Pancreas (tissue), 10 donors: ENCODE data around the gene GLDC. TPM values are rescaled to one million over a fixed set of nuclear protein-coding genes. Genes with fewer than 3 reads are reported as not detected.

Source experiments
- ATAC-seq, 4 donors: fragments of 200-7000 bp; cut with Tn5 transposase; one replicate each; pipeline versions ENCODE4 v1.8.0 to v1.9.1; 2020; ENCODE audit warnings: mild to moderate bottlenecking in 4 of 4, moderate library complexity in 4 of 4
- DNase-seq, 6 donors: peaks; one replicate each; pipeline ENCODE4 v3.0.0-alpha.2; 2020
- FAIRE-seq: peaks from 2 replicates; lab custom pipeline; 2012; peaks lifted over from hg19 to GRCh38; lab: Jason Lieb, UNC
- H3K27ac ChIP-seq, 4 donors: fragments of 200-600 bp; sonication (generic); 1 replicate in 3 of 4; 2 replicates in 1 of 4; pipeline versions ENCODE4 v1.5.0 to v1.8.0; 2020
- H3K27me3 ChIP-seq, 4 donors: fragments of 200-600 bp; one replicate each; pipeline ENCODE4 v1.8.0; 2021
- H3K36me3 ChIP-seq, 3 donors: fragments of 200-600 bp; sonication (generic) in 1 of 3; one replicate each; pipeline versions ENCODE4 v1.5.0 to v1.8.0; 2020 to 2021
- H3K4me1 ChIP-seq, 3 donors: fragments of 200-600 bp; one replicate each; pipeline ENCODE4 v1.8.0; 2021
- H3K4me3 ChIP-seq, 4 donors: fragments of 200-600 bp; sonication (generic) in 2 of 4; one replicate each; pipeline versions ENCODE4 v1.5.0 to v1.8.0; 2020 to 2021
- H3K9me3 ChIP-seq, 4 donors: fragments of 200-600 bp; one replicate each; pipeline ENCODE4 v1.8.0; 2021
- WGBS, 2 donors: extraction: QIAGEN DNeasy Blood & Tissue Kit; methylation state at CpG; one replicate each; pipeline ENCODE4 v1.1.7; 2013; 5-methylcytosine and 5-hydroxymethylcytosine counted together
- intact Hi-C, 3 donors: fragments of 100-400 bp; cut with DNase I; formaldehyde crosslinking; loops; one replicate each; pipeline versions ENCODE4 v1.11.1 to v1.14.2; 2022
- polyA plus RNA-seq, 2 donors: library from polyadenylated mRNA; stranded (reverse); fragments of 200-250 nt; gene quantifications; one replicate each; pipeline ENCODE4 v1.2.3, GENCODE V29; 2013
- total RNA-seq, 6 donors: library from RNA; stranded (reverse); fragmentation: NEBNext Ultra II Directional in 4 of 6; extraction: Animal tissue kit (Norgen Biotek cat#: 25700) in 4 of 6; gene quantifications; one replicate each; pipeline versions ENCODE4 v1.2.1 to v1.2.4, GENCODE V29; 2021 to 2023
- TF ChIP-seq, protein P1 (sequence below), 4 donors: fragments of 200-600 bp; sonication (generic) in 3 of 4; IDR thresholded peaks; one replicate each; pipeline versions ENCODE4 v1.5.0 to v1.8.0; 2021; ENCODE audit warnings: antibody characterized with exemption in 4 of 4
- donor health status: healthy with polysubstance abuse.
- donor health status: DM: no; HTN: no; CAD: no; lungs with moderate emphysema.
- donor health status: DM: no; HTN: no; CAD: no.
- donor health status: control.
- donor health status: control.
- donor health status: Bipolar disorder and iron deficiency.
- donor health status: DM: yes; HTN: yes; CAD: no.
- donor health status: DM: no; HTN: no; CAD: no.
- donor health status: DM: no; HTN: no; CAD: no.
- donor health status: DM: yes; HTN: yes; CAD: no.

GLDC gene
- total and polyA plus RNA-seq, 8 donors = 0.15 to 1.2 (median 0.47) TPM; not detected in 3

DNA sequence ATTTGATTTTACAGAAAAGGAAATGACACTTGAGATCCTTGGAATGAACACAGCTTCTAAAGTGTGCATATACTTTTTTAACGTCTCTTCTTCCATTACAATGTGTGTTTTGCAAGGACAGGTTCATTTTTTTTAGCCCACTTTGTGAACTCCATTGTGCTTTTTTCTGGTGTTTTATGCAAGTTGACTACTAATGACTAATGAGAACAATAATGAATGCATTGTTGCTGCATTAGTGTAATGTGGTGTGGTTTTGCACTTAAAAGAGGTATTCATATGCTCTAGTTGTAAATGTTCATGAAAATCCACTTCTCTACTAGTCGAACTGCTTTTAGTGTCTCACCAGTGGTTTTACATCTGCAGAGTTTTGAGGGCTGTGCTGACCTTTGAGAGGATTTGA lies 139.0 kb downstream of the GLDC start:
- no peaks in the 10 kb centered on the region for H3K9me3 ChIP-seq
- ATAC-seq (no peak), FAIRE-seq (no peak), DNase-seq (no peak)
- TF ChIP-seq, protein P1, sequence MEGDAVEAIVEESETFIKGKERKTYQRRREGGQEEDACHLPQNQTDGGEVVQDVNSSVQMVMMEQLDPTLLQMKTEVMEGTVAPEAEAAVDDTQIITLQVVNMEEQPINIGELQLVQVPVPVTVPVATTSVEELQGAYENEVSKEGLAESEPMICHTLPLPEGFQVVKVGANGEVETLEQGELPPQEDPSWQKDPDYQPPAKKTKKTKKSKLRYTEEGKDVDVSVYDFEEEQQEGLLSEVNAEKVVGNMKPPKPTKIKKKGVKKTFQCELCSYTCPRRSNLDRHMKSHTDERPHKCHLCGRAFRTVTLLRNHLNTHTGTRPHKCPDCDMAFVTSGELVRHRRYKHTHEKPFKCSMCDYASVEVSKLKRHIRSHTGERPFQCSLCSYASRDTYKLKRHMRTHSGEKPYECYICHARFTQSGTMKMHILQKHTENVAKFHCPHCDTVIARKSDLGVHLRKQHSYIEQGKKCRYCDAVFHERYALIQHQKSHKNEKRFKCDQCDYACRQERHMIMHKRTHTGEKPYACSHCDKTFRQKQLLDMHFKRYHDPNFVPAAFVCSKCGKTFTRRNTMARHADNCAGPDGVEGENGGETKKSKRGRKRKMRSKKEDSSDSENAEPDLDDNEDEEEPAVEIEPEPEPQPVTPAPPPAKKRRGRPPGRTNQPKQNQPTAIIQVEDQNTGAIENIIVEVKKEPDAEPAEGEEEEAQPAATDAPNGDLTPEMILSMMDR (IDR thresholded peaks at IDR 0.05) = no peak
- no peaks in the 10 kb centered on the region for H3K4me1 ChIP-seq
- H3K27me3 ChIP-seq = no peaks in the 10 kb centered on the region
- WGBS, 2 donors = 88 to 91% methylated on average over 2 of the region's 2 CpGs
- intact Hi-C loops = no loop called here
- H3K36me3 ChIP-seq = peaks cover 0 to 9% (median 5%) of the 10 kb centered on the region in 3 donors
- no peak overlapping the region for H3K27ac ChIP-seq
- H3K4me3 ChIP-seq = no peak overlapping the region

DNA sequence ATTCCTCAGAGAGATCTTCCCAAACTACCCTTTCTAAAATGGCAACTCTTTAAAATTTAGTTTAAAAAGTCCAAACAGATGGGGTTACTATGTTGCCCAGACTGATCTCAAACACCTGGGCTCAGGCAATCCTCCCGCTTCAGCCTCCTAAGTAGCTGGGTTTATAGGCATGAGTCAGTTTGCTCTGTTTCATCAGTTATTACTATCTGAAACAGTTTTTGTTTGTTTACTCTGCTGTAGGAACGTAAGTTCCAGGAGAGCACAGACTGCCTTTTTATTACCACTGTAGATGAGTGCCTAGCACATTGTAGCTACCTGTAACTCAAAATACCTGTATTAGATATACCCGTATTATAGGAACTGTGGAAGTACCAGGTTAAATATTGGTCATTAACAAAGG lies 143.1 kb downstream of the GLDC start:
- no peak overlapping the region for H3K4me3 ChIP-seq
- H3K36me3 ChIP-seq = peaks cover 0 to 26% (median 8%) of the 10 kb centered on the region in 3 donors
- TF ChIP-seq, protein P1 (IDR thresholded peaks at IDR 0.05) = no peak
- WGBS, 2 donors = 83 to 84% methylated on average over 3 of the region's 3 CpGs
- H3K4me1 ChIP-seq = no peaks in the 10 kb centered on the region
- ATAC-seq (no peak), DNase-seq (no peak), FAIRE-seq (no peak)
- no peaks in the 10 kb centered on the region for H3K27me3 ChIP-seq
- H3K27ac ChIP-seq = no peak overlapping the region
- intact Hi-C loops = no loop called here
- H3K9me3 ChIP-seq = no peaks in the 10 kb centered on the region

DNA sequence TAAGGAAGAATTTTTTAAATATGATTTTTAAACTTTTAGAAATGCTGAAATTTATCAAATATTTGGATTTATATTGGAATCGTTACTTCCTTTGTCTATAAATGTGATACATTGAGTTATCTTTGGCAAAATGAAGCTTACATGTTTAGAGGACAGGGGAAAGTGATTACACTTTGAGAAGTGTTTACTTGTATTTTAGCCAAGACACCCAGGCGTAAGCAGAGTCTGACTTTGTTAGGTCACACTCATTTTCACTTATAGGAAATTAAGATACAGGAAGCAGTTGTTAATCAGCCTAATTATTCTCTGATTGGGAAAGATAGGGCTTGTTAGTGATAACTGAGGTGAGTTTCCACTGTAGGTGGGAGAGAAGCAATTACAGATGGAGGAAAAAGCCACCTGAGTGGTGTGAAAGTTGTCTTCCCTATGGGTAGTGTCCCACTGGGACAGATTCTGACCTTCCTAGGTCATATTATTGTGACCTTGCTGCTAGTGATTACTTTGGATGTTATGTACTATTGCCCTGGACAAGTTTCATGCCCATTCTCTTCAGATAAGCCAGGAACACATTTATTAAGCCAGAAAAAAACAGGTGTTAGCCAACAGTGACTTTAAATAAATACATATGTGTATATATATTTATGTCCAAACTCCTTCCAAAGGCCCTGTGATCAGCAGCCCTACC lies 143.9 kb downstream of the GLDC start:
- no peak for FAIRE-seq
- intact Hi-C loops = no loop called here
- Histone ChIP-seq H3K36me3 (peaks cover 0 to 26% (median 8%) of the 10 kb centered on the region in 3 donors), H3K4me1 (no peaks in the 10 kb centered on the region), H3K4me3 (no peak overlapping the region), H3K27me3 (no peaks in the 10 kb centered on the region), H3K9me3 (no peaks in the 10 kb centered on the region), H3K27ac (no peak overlapping the region)
- peak in 1 of 4 donors; percentile 14 for ATAC-seq
- TF ChIP-seq, protein P1 (IDR thresholded peaks at IDR 0.05) = no peak
- 59 to 62% methylated on average over 2 of the region's 2 CpGs for WGBS, 2 donors
- no peak for DNase-seq

DNA sequence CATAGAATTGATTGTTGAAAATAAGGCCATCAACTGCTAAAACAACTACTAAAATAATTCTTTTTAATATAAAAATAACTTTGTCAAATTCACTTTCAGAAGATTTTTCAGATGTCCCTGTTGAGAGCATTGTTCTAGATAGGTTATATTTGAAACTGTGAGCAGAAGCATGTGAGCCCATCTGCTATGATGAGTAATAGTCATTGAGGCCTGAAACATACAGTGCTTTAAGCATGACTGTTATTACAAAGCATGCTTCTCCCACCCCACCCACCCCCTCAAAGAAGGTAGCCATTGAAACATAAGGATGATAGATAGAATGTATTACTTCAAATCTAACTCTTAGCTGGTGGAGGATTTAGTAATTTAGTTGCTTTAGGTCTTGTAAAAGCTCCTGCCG lies 146.5 kb downstream of the GLDC start:
- intact Hi-C loops = no loop called here
- ATAC-seq (no peak), FAIRE-seq (no peak), DNase-seq (no peak)
- WGBS, 2 donors = 90 to 96% methylated on average over 1 of the region's 1 CpG
- Histone ChIP-seq H3K27me3 (no peaks in the 10 kb centered on the region), H3K4me1 (no peaks in the 10 kb centered on the region), H3K27ac (no peak overlapping the region), H3K36me3 (peaks cover 0 to 20% (median 3%) of the 10 kb centered on the region in 3 donors), H3K9me3 (no peaks in the 10 kb centered on the region), H3K4me3 (no peak overlapping the region)
- TF ChIP-seq, protein P1 (IDR thresholded peaks at IDR 0.05) = no peak

DNA sequence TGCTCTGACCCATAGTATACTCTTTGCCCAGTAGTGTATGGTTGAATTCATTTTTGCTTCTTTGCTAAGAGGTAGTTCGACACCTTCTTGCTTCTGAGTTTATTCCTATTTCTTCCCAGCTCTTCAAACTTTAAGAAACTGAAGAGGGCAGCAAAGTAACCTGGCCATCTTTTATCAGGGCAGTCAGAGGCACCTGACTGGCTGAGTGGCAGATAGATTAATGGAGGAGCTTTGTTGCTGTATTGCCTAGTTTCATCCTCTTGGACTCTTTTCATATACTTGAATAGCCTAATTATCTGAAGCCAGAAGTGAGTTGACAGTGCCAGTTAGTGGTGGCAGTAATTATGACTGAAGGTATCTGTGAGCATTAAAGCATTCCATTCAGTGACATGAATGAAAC lies 150.1 kb downstream of the GLDC start:
- Histone ChIP-seq H3K9me3 (no peaks in the 10 kb centered on the region), H3K4me3 (no peak overlapping the region), H3K27me3 (no peaks in the 10 kb centered on the region), H3K4me1 (no peaks in the 10 kb centered on the region), H3K36me3 (peaks cover 0 to 19% (median 2%) of the 10 kb centered on the region in 3 donors), H3K27ac (no peak overlapping the region)
- DNase-seq = no peak
- ATAC-seq = no peak
- FAIRE-seq = no peak
- WGBS, 2 donors = 91 to 97% methylated on average over 1 of the region's 1 CpG
- intact Hi-C loops = no loop called here
- TF ChIP-seq, protein P1 (IDR thresholded peaks at IDR 0.05) = no peak
